GM18868 (cell line): ENCODE results near the gene WDR74.
"Not testable (repeated sequence)": the region's sequence is repeated elsewhere in the genome, so short reads cannot be mapped to it uniquely, and the experiment has no call there.

ENCODE experiments used
- ATAC-seq: cut with Tn5 transposase; IDR thresholded peaks from one replicate; pipeline ENCODE4 v1.9.1; 2021; ENCODE audit warnings: mild to moderate bottlenecking, moderate library complexity; ENCODE audit not compliant: unreplicated experiment

WDR74 gene

DNA sequence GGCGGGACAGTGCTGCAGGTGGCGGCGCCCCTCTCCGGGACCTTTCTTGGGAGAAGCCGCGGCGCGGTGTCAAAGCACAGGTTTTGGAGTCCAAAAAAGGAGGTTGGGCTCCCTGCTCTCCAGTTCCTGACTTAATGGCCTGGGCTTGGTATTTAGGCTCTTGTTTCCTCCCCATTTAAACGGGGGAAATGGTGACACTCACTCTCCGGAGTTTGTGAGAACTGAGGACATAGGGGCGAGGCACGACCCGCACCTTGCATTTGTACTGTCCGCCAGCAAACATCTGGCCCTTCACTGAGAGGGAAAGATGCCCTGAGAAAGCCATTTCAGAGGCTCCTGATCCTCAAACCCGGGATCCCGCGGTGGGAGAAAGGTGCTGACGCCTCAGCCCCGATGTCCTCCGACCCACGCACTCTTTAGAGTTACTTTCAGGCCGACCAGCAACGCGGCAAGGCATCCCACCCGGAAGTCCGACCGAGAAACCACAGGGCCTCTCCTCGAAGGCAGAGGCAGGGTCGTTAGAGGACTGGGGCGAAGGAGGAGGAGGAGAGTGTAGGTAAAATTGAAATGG lies 2.9 kb upstream of the WDR74 start:
- no peak for ATAC-seq

DNA sequence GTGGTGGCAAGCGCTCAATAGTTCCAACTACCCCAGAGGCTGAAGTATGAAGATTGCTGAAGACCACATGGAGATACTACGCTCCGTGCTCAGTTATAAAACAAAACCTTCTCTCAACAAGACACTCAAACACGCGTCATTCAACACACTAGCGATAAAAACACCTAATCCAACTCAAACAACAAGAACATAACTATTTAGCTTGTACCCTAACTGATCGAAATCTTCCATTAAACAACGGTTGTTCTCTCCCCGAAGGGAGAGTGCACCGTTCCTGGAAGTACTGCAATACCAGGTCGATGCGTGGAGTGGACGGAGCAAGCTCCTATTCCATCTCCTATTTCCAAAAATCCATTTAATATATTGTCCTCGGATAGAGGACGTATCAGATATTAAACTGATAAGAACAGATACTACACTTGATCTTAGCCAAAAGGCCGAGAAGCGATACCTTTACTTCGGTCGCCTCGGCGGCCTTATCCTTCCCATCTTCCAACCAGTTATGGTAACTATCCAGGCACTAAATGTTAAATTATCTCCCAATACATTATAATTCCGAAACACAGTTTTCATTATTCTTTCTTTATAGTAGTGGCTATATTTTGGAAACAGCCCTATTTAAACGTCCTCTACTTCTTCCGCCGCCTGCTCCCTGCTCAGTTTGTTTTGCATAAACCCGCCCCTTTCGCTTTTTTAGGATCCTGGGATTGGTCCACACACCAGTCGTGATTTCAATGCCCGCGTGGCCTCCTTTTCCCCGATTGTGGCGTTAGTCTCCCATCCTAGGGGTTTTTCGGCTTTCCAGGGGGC lies 2.2 kb upstream of the WDR74 start:
- ATAC-seq = peak; percentile 67

DNA sequence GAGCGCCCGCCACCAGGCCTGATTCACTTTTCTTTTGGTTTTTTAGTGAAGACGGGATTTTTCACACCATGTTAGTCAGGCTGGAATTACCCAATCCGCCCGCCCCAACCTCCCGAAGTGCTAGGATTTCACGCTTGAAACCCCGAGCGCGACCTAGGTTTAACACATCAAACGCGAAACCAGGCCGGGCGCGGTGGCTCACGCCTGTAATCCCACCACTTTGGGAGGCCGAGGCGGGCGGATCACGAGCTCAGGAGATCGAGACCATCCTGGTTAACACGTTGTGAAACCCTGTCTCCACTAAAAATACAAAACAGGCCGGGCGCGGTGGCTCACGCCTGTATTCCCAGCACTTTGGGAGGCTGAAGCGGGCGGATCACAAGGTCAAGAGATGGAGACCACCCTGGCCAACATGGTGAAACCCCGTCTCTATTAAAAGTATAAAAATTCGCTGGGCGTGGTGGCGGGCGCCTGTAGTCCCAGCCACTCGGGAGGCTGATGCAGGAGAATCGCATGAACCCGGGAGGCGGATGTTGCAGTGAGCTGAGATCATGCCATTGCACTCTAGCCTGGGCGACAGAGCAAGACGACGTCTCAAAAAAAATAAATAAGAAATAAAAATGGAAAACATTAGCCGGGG lies 1.5 kb upstream of the WDR74 start:
- not testable (repeated sequence) for ATAC-seq

DNA sequence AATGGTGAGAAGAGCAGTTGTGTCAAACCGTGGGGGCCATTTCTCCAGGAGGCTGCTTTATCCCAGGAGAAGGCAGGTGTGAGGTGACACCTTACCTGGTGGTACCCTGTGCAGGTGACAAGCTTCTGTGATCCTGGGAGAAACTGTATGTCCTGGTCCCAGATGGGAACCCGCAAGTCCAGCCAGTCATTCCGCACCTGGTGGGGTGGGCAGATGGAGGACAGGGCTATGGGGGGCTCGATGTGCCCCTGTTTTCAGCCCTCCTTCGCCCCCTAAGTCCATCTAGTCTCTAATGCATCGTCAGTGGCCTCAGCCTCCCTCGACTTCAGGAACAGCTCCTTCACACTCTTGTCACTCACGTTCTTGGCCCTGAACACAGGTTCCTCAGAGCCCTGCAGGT lies 4.1 kb downstream of the WDR74 start:
- ATAC-seq = no peak

DNA sequence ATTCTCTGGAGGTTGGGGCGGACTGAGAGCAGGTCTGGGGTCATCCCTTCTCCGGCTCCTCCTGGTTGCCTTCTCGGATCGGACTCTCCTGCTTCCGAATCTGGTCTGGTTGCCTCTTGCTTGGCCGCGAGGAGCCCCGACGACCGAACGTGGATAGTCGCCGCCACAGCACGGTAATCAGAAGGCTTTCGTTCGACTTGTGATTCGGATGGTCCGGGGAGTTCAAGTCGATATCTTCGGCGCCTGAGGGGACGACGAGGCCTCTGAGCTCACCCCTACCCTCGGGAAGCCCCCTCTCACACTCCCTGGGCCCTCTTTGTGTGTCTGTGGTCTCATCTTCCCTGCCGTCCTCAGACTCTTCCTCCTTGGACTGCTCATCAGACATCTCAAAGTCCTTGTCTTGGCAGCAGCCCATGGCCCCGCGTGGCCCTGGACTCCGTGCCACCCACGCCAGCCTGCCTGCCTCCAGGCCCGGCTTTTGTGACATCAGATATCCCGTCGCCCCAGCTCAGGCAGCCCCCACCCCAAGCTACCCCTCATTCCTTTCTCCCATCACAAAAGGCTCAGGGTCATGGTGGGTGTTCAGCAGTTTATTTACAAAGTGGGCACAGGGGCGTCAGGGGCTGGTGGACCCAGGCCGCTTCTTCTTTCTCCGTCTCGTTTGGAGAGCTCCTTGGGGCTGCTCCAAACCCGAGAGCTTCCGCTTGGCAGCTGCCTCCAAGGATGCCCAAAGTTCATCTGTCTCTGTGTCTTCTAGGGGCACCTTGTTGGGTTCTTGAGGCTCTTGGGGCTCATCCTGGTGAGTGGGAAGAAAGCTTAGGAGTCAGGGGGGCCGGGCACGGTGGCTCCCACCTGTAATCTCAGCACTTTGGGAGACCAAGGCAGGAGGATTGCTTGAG lies 6.8 kb downstream of the WDR74 start, which contains the start of gene TEX54:
Gene TEX54, minus strand, starts transcription at position 506 of the 899 bp plus-strand sequence.
- no peak for ATAC-seq

DNA sequence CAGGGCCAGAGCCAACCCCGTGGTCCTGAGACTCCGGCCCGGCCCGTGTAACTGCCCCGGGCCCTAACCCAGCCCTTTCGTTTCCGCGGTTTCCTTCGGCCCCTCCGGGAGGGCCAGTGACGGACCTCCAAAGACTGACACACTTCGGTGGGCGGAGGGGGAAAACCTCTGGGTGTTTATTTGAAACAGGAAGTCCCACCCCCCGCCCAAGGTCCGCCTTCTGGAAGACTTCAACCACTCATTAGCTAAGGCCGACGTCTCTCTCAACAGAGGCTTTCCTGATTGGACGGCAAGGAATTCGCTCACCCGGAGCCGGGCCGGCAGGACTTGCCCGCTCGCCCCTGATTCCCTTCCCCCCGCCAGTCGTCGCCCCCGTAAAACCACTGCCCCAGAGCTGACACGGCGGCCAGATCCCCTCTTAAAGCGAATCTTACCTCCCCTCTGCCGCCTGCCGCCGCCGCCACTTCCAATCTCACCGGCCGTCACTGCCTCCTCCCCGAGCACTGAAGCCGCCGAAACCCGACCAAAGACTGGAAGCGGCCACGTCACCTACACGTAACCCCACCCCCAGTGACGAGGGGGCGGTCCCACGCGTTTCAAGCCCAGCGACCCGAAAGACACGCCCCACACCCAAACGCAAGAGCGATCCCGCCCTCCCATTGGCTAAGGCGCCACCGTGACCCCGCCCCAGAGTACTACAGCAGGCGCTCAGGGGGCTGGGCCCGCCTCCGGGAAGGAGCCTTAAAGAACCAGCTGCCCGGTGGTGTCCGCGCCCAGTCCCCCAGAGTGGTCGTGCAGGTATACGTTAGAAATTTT lies 7.7 kb downstream of the WDR74 start, which contains the start of gene STX5:
Gene STX5, minus strand, starts transcription at position 532 of the 816 bp plus-strand sequence. CDS start 808 bp downstream, outside the sequence.
- peak; percentile 88 for ATAC-seq

DNA sequence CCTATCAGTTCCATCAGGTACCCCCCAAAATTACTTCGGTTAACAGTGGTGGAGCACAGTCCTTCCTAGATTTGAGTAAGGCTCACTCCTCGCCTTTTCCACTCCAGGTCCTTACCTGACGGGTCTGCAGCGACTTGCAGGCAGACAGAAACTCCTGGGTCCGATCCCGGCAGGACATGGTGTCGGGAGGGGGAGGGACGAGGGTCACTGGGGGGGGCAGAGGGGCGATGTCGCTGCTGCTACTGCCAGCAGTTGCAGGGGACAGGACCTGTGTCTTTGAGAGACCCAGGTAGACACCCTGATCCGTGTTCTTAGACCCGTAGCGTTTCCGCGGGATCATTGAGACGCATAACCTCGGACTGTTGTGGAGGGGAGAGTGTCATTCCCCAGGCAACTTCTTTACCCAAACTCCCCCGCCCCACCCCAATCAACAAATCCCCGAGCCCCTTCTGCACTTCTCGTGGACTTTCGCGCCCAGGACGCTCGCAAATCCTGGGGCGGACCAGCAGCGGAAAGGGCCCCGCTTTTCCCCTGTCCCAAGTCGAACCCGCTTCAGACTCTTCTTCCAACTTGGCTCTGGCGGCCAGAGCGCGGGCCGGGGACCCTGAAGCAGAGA lies 8.4 kb downstream of the WDR74 start:
- ATAC-seq = no peak

DNA sequence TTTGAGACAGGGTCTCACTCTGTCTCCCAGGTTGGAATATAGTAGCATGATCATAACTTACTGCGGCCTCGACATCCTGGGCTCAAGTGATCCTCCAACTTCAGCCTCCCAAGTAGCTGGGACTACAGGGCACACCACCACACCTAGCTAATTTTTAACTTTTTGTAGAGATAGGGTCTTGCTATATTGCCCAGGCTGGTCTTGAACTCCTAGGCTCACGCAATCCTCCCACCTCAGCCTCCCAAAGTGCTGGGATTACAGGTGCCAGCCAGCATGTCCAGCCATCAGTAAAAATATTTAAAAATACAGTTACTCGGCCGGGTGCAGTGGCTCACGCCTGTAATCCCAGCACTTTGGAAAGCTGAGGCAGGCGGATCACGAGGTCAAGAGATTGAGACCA lies 11.3 kb downstream of the WDR74 start:
- not testable (repeated sequence) for ATAC-seq

DNA sequence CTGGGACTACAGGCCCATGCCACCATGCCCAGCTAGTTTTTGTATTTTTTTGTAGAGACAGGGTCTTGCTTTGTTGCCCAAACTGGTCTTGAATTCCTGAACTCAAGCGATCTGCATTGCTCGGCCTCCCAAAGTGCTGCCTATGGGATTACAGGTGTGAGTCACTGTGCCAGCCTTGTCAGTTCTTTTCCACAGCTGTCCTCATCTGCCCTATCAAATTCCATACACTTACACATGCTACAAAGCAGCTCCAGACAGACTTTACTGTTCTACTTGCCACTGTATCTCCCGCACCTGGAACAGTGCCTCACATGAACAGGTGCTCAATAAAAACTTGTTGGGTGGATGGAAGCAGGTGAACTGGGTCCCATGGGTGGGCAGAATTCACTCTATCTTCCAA lies 15.7 kb downstream of the WDR74 start:
- no peak for ATAC-seq

DNA sequence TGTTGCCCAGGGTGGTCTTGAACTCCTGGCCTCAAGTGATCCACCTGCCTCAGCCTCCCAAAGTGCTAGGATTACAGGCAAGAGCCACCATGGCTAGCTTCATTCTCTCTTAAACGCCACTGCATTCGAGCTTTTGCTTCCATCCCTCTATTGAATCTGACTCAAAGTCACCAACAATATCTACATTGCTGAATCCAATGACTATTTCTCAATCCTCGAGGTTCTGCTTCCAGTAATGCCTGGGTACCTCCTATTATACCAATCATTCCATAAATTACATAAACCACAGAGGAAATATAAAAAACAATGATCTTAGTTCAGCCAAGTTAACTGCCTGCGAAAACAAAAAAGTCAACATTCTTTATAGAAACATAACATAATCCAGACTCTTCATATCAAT lies 22.3 kb downstream of the WDR74 start:
- ATAC-seq = no peak

DNA sequence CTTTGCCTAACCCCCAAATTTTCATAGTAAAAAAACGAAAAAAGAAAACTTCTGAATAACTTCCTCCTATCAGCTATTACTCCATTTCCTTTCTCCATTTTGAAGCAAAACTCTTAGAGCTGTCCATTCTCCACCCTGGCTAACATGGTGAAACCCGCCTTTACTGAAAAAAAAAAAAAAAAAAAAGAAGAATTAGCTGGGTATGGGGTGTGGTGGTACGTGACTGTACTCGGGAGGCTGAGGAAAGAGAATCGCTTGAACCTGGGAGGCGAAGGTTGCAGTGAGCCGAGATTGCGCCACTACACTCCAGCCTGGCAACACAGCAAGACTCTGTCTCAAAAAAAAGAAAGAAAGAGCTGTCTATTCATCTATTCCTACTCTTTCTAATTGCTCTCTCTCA lies 22.8 kb downstream of the WDR74 start:
- ATAC-seq = no peak

DNA sequence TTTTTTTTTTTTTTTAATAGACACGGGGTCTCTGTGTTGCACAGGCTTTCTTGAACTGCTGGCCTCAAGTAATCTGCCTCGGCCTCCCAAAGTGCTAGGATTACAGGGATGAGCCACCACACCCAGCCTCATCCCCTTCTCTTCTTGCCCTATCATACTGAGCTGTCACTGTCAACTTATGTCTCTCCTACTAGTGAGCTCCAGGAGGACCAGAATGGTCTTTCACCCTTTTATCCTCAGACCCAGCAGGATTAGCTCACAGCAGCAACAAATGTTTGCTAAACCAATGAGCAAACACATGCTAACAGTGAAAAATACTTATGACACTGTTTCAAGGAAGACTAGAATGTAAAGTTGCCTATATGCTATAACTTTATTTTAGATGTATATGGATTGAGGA lies 27.7 kb downstream of the WDR74 start:
- ATAC-seq = no peak

DNA sequence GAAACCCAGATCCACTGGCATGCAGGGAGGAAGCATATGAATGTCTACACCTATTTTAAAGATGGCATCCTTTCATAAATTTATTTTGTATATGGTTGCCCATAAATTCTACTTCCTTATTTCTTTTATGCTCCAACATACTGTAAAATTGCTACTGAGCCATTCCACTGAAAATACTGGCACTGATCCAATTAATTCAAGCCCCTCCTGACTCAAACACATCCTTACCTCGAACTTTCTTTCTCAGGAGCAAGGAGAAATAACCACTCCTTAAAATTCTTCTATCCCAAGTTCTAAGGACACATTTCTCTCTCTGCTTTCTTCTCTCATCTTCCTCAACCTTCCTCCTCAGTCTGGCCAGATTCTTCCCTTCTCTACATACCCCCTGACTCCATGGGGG lies 28.6 kb downstream of the WDR74 start:
- no peak for ATAC-seq

DNA sequence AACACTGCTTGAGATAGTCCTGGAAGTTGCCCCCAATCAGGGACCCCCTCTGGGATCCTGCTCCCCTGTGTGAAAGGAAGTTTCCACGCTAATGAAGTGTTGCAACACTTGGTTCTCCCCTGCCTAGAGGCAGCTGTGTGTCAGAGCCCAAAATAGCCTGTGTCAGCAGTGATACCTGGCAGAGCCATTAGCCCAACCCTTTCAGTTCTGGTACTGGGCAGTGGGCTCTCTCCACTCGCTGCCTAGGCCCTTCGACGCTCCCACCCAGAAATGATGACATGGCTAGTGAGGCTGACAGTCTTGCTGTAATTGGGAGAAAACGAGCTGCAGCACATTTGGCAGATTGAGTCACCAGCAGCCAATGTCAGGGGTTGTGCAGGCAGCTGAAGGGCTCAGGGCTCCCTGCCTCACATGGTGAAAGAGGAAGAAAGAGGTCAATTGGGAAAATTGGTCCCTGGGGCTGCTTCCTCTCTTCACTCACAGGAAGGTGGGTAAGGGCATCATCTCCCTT lies 32.7 kb downstream of the WDR74 start:
- no peak for ATAC-seq

DNA sequence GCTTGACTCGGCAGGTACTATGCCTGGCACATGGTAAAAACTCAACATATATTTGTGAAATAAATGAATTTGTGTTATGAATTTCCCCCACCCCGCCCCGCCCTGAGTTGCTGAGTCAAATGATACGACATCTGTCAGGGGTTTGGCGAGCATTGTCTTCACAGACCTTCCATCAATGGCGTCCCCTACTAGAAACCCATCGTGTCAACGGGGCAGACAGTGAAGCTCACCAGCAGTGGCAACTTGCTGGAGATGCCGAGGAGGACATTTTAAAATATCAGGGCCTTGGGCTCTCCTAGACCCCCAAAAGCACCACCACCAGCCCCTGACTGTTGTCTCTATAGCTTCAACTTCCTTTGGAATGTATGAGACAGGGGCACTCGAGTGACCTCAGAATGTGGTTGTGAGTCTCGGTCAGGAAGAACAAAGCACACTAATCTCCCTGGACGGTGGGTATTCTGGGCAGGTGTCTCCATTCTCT lies 33.4 kb downstream of the WDR74 start:
- peak; percentile 2 for ATAC-seq

DNA sequence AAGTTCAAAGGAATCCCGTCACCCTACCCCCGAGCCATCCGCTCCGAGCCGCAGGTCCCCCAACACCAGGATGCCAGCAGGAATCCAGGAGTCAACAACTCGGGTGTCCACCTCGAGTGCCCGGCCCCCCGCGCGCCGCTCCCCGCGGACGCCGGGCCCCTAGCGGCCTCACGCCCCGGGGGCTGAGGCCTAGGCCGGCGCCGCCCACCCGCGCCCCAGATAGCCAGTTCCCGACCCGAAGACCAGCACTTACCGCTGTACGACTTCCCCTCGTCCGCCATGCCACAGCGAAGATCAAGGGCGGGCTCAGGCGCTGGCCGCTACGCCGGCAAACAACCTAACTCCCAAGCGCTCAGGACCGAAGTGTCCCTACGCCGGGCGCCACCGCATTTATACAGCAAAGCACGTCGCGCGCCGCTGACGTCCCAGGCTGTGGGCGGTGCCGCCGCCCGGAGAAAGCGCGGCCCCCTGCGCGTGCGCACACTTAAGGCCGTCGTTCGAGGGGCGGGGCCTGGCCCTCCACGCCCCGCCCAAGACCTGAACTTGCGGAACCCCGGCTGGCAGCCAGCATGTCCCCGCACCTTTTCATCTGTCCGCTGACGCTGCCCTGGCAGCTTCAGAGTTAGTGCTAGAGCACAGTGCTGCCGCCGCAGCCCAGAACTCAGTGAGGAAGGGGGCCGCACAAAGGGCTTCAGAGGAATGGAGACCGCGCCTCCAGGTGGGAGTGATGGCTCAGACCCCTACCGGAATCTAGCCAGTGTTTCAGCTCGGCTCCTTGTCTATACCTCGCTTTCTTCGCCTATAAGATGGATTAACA lies 34.1 kb downstream of the WDR74 start, which contains the start of gene NXF1:
Gene NXF1, minus strand, starts transcription at position 365 of the 817 bp plus-strand sequence. Its CDS starts 84 bp downstream, at position 281.
- ATAC-seq = peak; percentile 78

DNA sequence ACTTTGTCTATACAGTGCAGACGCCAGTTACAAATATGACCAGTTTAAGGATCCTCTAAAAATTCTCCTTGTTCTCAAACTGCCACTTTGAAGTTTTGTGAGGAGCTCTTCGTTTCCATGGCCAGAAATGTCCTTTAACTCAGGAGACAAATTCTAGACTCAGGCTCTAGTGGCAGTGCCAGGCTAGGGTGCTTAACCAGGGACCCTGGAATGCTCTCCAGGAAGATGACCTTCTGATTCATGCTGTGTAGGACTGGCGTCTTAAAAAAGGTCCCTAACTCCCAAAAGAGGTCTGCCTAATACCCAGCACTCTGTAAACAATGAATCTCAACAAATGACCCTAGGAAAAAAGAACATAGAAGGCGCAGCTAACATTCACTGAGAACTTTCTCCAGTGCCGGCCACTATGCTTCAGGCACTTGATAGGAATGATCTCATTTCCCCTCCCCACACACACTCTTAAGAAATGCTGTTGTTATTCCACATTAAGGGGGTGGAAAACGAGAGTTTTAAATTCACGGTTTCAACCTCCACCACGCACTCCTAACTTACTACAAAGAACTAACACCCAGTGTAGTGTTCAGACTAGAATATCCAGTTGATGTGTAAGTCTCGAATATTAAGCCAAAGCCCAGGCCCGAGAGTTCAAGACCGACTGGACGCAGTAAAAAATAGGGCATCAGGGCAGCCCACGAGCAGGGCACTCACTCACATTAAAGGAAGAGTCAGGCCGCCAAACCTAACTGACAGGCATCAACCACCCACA lies 34.9 kb downstream of the WDR74 start:
- ATAC-seq = no peak

DNA sequence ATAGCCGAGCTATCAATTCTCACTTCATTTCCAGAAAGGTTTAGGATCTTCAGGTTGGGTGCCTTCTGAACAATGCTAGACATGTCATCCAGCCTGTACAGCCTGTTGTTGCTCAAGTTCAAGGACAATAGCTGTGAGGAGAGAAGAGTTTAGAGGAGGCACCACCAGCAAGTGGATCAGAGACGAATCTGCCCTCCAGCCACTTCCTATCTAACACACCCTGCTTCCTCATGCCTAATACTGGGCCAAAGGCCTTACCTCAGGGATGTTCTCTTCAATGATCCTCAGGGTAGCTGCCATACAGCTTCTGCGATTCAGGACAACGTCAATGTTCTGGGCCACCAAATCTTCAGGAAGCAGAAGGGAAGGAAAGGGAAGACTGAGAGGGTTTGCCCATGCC lies 38.3 kb downstream of the WDR74 start:
- ATAC-seq = no peak
